GM12873 (cell line): ENCODE data around the gene PPP1R9B.
A peak's percentile ranks its signal among the peaks of the same experiment; 100 is the strongest.

Source experiments
- CTCF ChIP-seq: IDR thresholded peaks from 2 replicates; pipeline ENCODE4 v1.5.1; 2012; ENCODE audit warnings: low read depth, mild to moderate bottlenecking, moderate library complexity, low read length, control low read depth; ENCODE audit not compliant: insufficient read depth; ENCODE audit errors: missing control alignments

The PPP1R9B gene

GRCh38 chr17:50112694-50113093 is 37.8 kb downstream of the PPP1R9B start:
- no peak for TF ChIP-seq CTCF

GRCh38 chr17:50111673-50112655 is 38.5 kb downstream of the PPP1R9B start:
- peak; percentile 8 for TF ChIP-seq CTCF

- no peak for TF ChIP-seq CTCF
These were observed 39.7 kb downstream of the PPP1R9B start for GRCh38 chr17:50110591-50111349.

- no peak for TF ChIP-seq CTCF
These were observed 40.7 kb downstream of the PPP1R9B start for GRCh38 chr17:50109785-50110184.

GRCh38 chr17:50109207-50109606 is 41.3 kb downstream of the PPP1R9B start:
- TF ChIP-seq CTCF: no peak

- no peak for TF ChIP-seq CTCF
These were observed 41.9 kb downstream of the PPP1R9B start for GRCh38 chr17:50108556-50108955.

GRCh38 chr17:50107790-50108414 is 42.6 kb downstream of the PPP1R9B start:
- TF ChIP-seq CTCF: no peak
